Calu3 (cell line): ENCODE results near the gene P2RY4. TPM values are rescaled to one million over a fixed set of nuclear protein-coding genes. Genes with fewer than 3 reads are reported as not detected.
A peak's percentile ranks its signal among the peaks of the same experiment; 100 is the strongest.

Experiments
- Bru-seq: library from RNA; stranded (reverse); fragments of 400-500 nt; gene quantifications from one replicate; lab custom pipeline; 2021; lab: Mats Ljungman, UMichigan
- BruChase-seq, 2 experiments: library from RNA; stranded (reverse); fragments of 400-500 nt; gene quantifications; one replicate each; lab custom pipeline; 2021; lab: Mats Ljungman, UMichigan
- BruUV-seq: library from RNA; stranded (reverse); fragments of 400-500 nt; replicated peaks from 2 replicates; lab custom pipeline; 2021; lab: Mats Ljungman, UMichigan
- CTCF ChIA-PET: fragments of 300-600 bp; sonication (Branson Sonifier 250); formaldehyde crosslinking; loops from one replicate; lab custom pipeline; 2022; ENCODE audit warnings: antibody characterized with exemption; lab: Charles Lee
- DNase-seq: peaks from one replicate; pipeline ENCODE4 v3.0.0; 2022
- H3K27ac Mint-ChIP-seq: one replicate; pipeline ENCODE4 v1.8.0; 2022; ENCODE audit warnings: mixed read lengths; ENCODE audit not compliant: unreplicated experiment
- H3K27me3 Mint-ChIP-seq: one replicate; pipeline ENCODE4 v1.8.0; 2022; ENCODE audit warnings: mixed read lengths; ENCODE audit not compliant: unreplicated experiment
- H3K36me3 Mint-ChIP-seq: one replicate; pipeline ENCODE4 v1.8.0; 2022; ENCODE audit warnings: mild to moderate bottlenecking, moderate library complexity, mixed read lengths; ENCODE audit not compliant: insufficient read depth, unreplicated experiment
- H3K4me1 Mint-ChIP-seq: one replicate; pipeline ENCODE4 v1.8.0; 2022; ENCODE audit warnings: mild to moderate bottlenecking, low read depth, mixed read lengths; ENCODE audit not compliant: unreplicated experiment
- H3K4me3 Mint-ChIP-seq: one replicate; pipeline ENCODE4 v1.8.0; 2022; ENCODE audit warnings: mild to moderate bottlenecking, low read depth, moderate library complexity, mixed read lengths; ENCODE audit not compliant: unreplicated experiment
- H3K9me3 Mint-ChIP-seq: one replicate; pipeline ENCODE4 v1.8.0; 2022; ENCODE audit warnings: low read depth, mixed read lengths; ENCODE audit not compliant: unreplicated experiment
- CTCF ChIP-seq: fragments of 200-600 bp; IDR thresholded peaks from one replicate; pipeline ENCODE4 v1.8.0; 2022; ENCODE audit warnings: antibody characterized with exemption; ENCODE audit not compliant: unreplicated experiment
- intact Hi-C: fragments of 100-400 bp; cut with micrococcal nuclease; formaldehyde crosslinking; loops from one replicate; pipeline ENCODE4 v1.10.0; 2022; ENCODE audit not compliant: unreplicated experiment
- long read RNA-seq: library from polyadenylated mRNA; stranded (forward); transcript quantifications from one replicate; pipeline ENCODE4 v2.0.0, GENCODE V29; 2022
- total RNA-seq: library from RNA; stranded (reverse); gene quantifications from 2 replicates; pipeline ENCODE4 v1.2.3, GENCODE V29; 2022

Gene P2RY4
- total RNA-seq (0.32 TPM in 1 of 2 replicates, not detected in the other), Bru-seq, nascent RNA (percentile 18 among the genes with signal in this experiment), BruChase-seq, experiment 1, labeled RNA remaining after a 6-hour chase (percentile 47 among the genes with signal in this experiment), BruChase-seq, experiment 2, labeled RNA remaining after a 2-hour chase (percentile 39 among the genes with signal in this experiment)
- long read RNA-seq = 0 reads

GRCh38 chrX:70260104-70260503 lies at the start of gene P2RY4:
P2RY4 (minus strand) TSS chrX:70260204; CDS start chrX:70259624, 580 bp downstream.
- H3K9me3 Mint-ChIP-seq = no peaks in the 10 kb centered on the region
- peaks cover 15% of the 10 kb centered on the region for H3K27me3 Mint-ChIP-seq
- H3K27ac Mint-ChIP-seq = no peak within 1 kb of the TSS
- CTCF ChIA-PET = interaction anchor here (0.5 kb wide), 1 partner anchor 34 kb away, joined by 6 read pairs; no protein-coding TSS in a partner anchor
- no TSS peak for BruUV-seq
- no peak for DNase-seq
- intact Hi-C loops = no loop called here
- TF ChIP-seq CTCF = no peak
- no peak within 1 kb of the TSS for H3K4me3 Mint-ChIP-seq
- no peaks in the 10 kb centered on the region for H3K36me3 Mint-ChIP-seq
- H3K4me1 Mint-ChIP-seq = peaks cover 17% of the 10 kb centered on the region

- no peak for DNase-seq
- intact Hi-C loops = no loop called here
- Mint-ChIP-seq H3K4me3 (no peak overlapping the region), H3K27me3 (no peaks in the 10 kb centered on the region), H3K4me1 (peaks cover 8% of the 10 kb centered on the region), H3K9me3 (no peaks in the 10 kb centered on the region), H3K27ac (no peak overlapping the region), H3K36me3 (no peaks in the 10 kb centered on the region)
- no peak for TF ChIP-seq CTCF
- CTCF ChIA-PET = interaction anchor here (0.6 kb wide), 1 partner anchor 13 kb away, joined by 3 read pairs; no protein-coding TSS in a partner anchor
- BruUV-seq = no TSS peak
Measured at GRCh38 chrX:70301716-70302115, 41.7 kb upstream of the P2RY4 start.

- intact Hi-C loops = no loop called here
- H3K36me3 Mint-ChIP-seq = peaks cover 22% of the 10 kb centered on the region
- no peak for TF ChIP-seq CTCF
- H3K9me3 Mint-ChIP-seq = no peaks in the 10 kb centered on the region
- no peaks in the 10 kb centered on the region for H3K27me3 Mint-ChIP-seq
- CTCF ChIA-PET = no interaction called here
- H3K4me1 Mint-ChIP-seq = no peaks in the 10 kb centered on the region
- no peak for DNase-seq
- no peak overlapping the region for H3K4me3 Mint-ChIP-seq
- no TSS peak for BruUV-seq
- H3K27ac Mint-ChIP-seq = no peak overlapping the region
Measured at GRCh38 chrX:70293621-70294020, 33.6 kb upstream of the P2RY4 start.

GRCh38 chrX:70292788-70293187 lies 32.8 kb upstream of the P2RY4 start:
- H3K36me3 Mint-ChIP-seq = peaks cover 22% of the 10 kb centered on the region
- intact Hi-C loops = no loop called here
- H3K4me1 Mint-ChIP-seq = no peaks in the 10 kb centered on the region
- no peak overlapping the region for H3K27ac Mint-ChIP-seq
- no peaks in the 10 kb centered on the region for H3K27me3 Mint-ChIP-seq
- no peak for DNase-seq
- no peak overlapping the region for H3K4me3 Mint-ChIP-seq
- no peak for TF ChIP-seq CTCF
- CTCF ChIA-PET = no interaction called here
- no peaks in the 10 kb centered on the region for H3K9me3 Mint-ChIP-seq
- BruUV-seq = no TSS peak
